Activated CD4-positive, alpha-beta memory T cell treated with anti-CD3 and anti-CD28 coated beads for 36 hours (primary cell): ENCODE measurements around the gene UGT2B15. TPM values are rescaled to one million over a fixed set of nuclear protein-coding genes. Genes with fewer than 3 reads are reported as not detected.
"Not testable (repeated sequence)": the region's sequence is repeated elsewhere in the genome, so short reads cannot be mapped to it uniquely, and the experiment has no call there.

ENCODE experiments used
- CTCF ChIA-PET: fragments of 350-600 bp; sonication (Branson Sonifier 250); formaldehyde crosslinking; loops from one replicate; lab custom pipeline; 2021; ENCODE audit warnings: antibody characterized with exemption, inconsistent platforms; lab: Charles Lee
- POLR2A ChIA-PET: fragments of 350-600 bp; sonication (Branson Sonifier 250); formaldehyde crosslinking; loops from one replicate; lab custom pipeline; 2021; ENCODE audit warnings: antibody characterized with exemption; lab: Charles Lee
- DNase-seq: peaks from one replicate; pipeline ENCODE4 v3.0.0-alpha.2; 2020
- H3K27ac Mint-ChIP-seq: one replicate; pipeline ENCODE4 v1.8.0; 2021; ENCODE audit warnings: mixed read lengths
- H3K27me3 Mint-ChIP-seq: one replicate; pipeline ENCODE4 v1.8.0; 2021; ENCODE audit warnings: mixed read lengths
- H3K36me3 Mint-ChIP-seq: one replicate; pipeline ENCODE4 v1.8.0; 2021; ENCODE audit warnings: mixed read lengths
- H3K4me1 Mint-ChIP-seq: one replicate; pipeline ENCODE4 v1.8.0; 2021; ENCODE audit warnings: low read depth, mixed read lengths
- H3K4me3 Mint-ChIP-seq: one replicate; pipeline ENCODE4 v1.8.0; 2021; ENCODE audit warnings: mild to moderate bottlenecking, mixed read lengths
- H3K9me3 Mint-ChIP-seq: one replicate; pipeline ENCODE4 v1.8.0; 2021; ENCODE audit warnings: mixed read lengths
- intact Hi-C: fragments of 100-400 bp; cut with micrococcal nuclease; formaldehyde crosslinking; loops from one replicate; pipeline ENCODE4 v1.15.1; 2023
- total RNA-seq, 2 experiments: library from RNA; stranded (reverse); gene quantifications; one replicate each; pipeline ENCODE4 v1.2.3, GENCODE V29; 2021

The UGT2B15 gene
- not detected for total RNA-seq

GRCh38 chr4:68670479-68670939 is at the start of gene UGT2B15:
TSS of gene UGT2B15 (minus strand) at chr4:68670652. CDS start at chr4:68670618, 34 bp downstream.
- POLR2A ChIA-PET, H3K27me3 Mint-ChIP-seq, CTCF ChIA-PET, H3K4me1 Mint-ChIP-seq, H3K36me3 Mint-ChIP-seq, H3K4me3 Mint-ChIP-seq, H3K9me3 Mint-ChIP-seq, intact Hi-C loops, DNase-seq, H3K27ac Mint-ChIP-seq: not testable (repeated sequence)

DNA sequence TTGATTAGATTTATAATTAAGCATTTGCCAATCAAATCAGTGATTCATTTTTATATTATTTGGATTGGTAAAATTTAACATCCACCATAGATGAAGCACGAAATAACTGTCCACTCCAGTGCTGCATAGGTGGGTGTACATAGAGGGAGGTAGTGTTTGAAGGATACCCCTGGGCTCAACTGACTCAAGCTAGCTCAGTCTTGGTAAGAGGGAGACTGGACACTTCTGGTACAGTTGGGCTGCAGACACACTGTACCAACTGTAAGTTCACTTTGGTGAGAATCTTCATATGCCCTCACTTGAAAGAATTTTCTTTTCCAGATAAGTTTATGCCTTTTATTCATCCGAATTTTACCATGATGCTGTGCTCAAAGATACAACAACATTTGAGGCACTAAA is 48.6 kb upstream of the UGT2B15 start:
- Mint-ChIP-seq H3K36me3 (no peaks in the 10 kb centered on the region), H3K9me3 (no peaks in the 10 kb centered on the region), H3K27me3 (no peaks in the 10 kb centered on the region), H3K4me3 (no peak overlapping the region), H3K27ac (no peak overlapping the region), H3K4me1 (no peaks in the 10 kb centered on the region)
- no peak for DNase-seq
- intact Hi-C loops: no loop called here
- ChIA-PET CTCF (no interaction called here), POLR2A (no interaction called here)

- ChIA-PET POLR2A (no interaction called here), CTCF (no interaction called here)
- Mint-ChIP-seq H3K4me1 (no peaks in the 10 kb centered on the region), H3K27me3 (no peaks in the 10 kb centered on the region), H3K4me3 (no peak overlapping the region), H3K36me3 (no peaks in the 10 kb centered on the region), H3K9me3 (no peaks in the 10 kb centered on the region), H3K27ac (no peak overlapping the region)
- DNase-seq: no peak
- intact Hi-C loops: no loop called here
These were observed 48.1 kb upstream of the UGT2B15 start for GRCh38 chr4:68718447-68719074.

DNA sequence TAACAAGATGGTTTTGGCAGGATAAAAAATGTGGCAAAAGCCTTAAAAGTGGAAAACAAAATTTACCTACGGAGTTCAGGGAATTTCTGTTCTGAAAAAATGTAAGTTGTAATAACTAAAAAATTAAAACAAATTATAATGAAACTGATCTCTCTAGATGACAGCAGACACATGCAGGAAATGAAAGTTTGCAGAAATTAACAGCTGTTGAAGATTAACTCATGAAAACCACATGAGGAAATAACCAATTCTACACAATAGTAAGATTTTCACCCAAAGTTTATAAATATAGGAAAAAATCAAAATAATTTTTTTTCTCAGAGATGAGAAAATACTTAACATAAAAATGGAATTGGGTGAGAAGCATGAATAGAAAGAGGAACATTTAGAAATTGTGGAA is 47.5 kb upstream of the UGT2B15 start:
- ChIA-PET CTCF (no interaction called here), POLR2A (no interaction called here)
- no peak overlapping the region for H3K4me3 Mint-ChIP-seq
- no peak overlapping the region for H3K27ac Mint-ChIP-seq
- DNase-seq: no peak
- H3K4me1 Mint-ChIP-seq: no peaks in the 10 kb centered on the region
- no peaks in the 10 kb centered on the region for H3K9me3 Mint-ChIP-seq
- intact Hi-C loops: no loop called here
- H3K36me3 Mint-ChIP-seq: no peaks in the 10 kb centered on the region
- no peaks in the 10 kb centered on the region for H3K27me3 Mint-ChIP-seq

GRCh38 chr4:68714400-68714799 is 43.9 kb upstream of the UGT2B15 start:
- ChIA-PET CTCF (no interaction called here), POLR2A (no interaction called here)
- H3K27me3 Mint-ChIP-seq: no peaks in the 10 kb centered on the region
- no peak overlapping the region for H3K4me3 Mint-ChIP-seq
- H3K27ac Mint-ChIP-seq: no peak overlapping the region
- intact Hi-C loops: no loop called here
- no peaks in the 10 kb centered on the region for H3K9me3 Mint-ChIP-seq
- H3K4me1 Mint-ChIP-seq: no peaks in the 10 kb centered on the region
- no peaks in the 10 kb centered on the region for H3K36me3 Mint-ChIP-seq
- DNase-seq: no peak

- Mint-ChIP-seq H3K4me1 (no peaks in the 10 kb centered on the region), H3K27ac (no peak overlapping the region), H3K9me3 (no peaks in the 10 kb centered on the region), H3K4me3 (no peak overlapping the region), H3K36me3 (no peaks in the 10 kb centered on the region), H3K27me3 (no peaks in the 10 kb centered on the region)
- ChIA-PET POLR2A (no interaction called here), CTCF (no interaction called here)
- intact Hi-C loops: no loop called here
- DNase-seq: no peak
These were observed 41.8 kb upstream of the UGT2B15 start for GRCh38 chr4:68712207-68712606.

DNA sequence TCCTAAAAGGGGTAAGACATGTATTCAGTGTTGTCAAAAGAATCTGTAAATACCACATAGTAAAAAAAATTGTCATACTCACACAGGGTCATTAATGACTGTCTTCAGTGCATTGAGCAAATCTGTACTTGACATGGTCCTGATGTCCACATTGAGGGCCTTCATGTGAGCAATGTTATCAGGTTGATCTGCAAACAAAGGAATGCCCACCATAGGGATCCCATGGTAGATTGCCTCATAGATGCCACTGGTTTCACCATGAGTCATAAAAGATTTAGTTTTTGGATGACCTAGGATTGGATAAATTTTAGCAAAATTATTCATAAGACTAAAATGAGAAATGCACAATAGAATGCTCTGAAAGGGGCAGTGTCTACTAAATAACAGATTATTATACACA is 38.1 kb upstream of the UGT2B15 start:
- Mint-ChIP-seq H3K4me1 (no peaks in the 10 kb centered on the region), H3K27me3 (no peaks in the 10 kb centered on the region), H3K27ac (no peak overlapping the region), H3K9me3 (peaks cover 2% of the 10 kb centered on the region), H3K36me3 (no peaks in the 10 kb centered on the region), H3K4me3 (no peak overlapping the region)
- POLR2A ChIA-PET: no interaction called here
- CTCF ChIA-PET: no interaction called here
- DNase-seq: no peak
- intact Hi-C loops: no loop called here

GRCh38 chr4:68703168-68703567 is 32.7 kb upstream of the UGT2B15 start:
- H3K27ac Mint-ChIP-seq, intact Hi-C loops, H3K4me1 Mint-ChIP-seq: not testable (repeated sequence)

GRCh38 chr4:68700152-68700551 is 29.7 kb upstream of the UGT2B15 start:
- intact Hi-C loops: no loop called here
- POLR2A ChIA-PET: no interaction called here
- no peak for DNase-seq
- Mint-ChIP-seq H3K4me1 (no peaks in the 10 kb centered on the region), H3K4me3 (no peak overlapping the region), H3K36me3 (no peaks in the 10 kb centered on the region), H3K27me3 (no peaks in the 10 kb centered on the region), H3K9me3 (no peaks in the 10 kb centered on the region), H3K27ac (no peak overlapping the region)
- CTCF ChIA-PET: no interaction called here

More at GRCh38 chr4:68703168-68703567, 32.7 kb upstream of the UGT2B15 start:
- H3K27me3 Mint-ChIP-seq, POLR2A ChIA-PET, CTCF ChIA-PET, H3K4me3 Mint-ChIP-seq, DNase-seq, H3K9me3 Mint-ChIP-seq, H3K36me3 Mint-ChIP-seq: not testable (repeated sequence)

- Mint-ChIP-seq H3K27ac (no peak overlapping the region), H3K4me3 (no peak overlapping the region), H3K27me3 (no peaks in the 10 kb centered on the region), H3K36me3 (no peaks in the 10 kb centered on the region), H3K9me3 (peaks cover 6% of the 10 kb centered on the region), H3K4me1 (no peaks in the 10 kb centered on the region)
- CTCF ChIA-PET: no interaction called here
- intact Hi-C loops: no loop called here
- DNase-seq: no peak
- POLR2A ChIA-PET: no interaction called here
These were observed 23.0 kb upstream of the UGT2B15 start for GRCh38 chr4:68693325-68694075.

DNA sequence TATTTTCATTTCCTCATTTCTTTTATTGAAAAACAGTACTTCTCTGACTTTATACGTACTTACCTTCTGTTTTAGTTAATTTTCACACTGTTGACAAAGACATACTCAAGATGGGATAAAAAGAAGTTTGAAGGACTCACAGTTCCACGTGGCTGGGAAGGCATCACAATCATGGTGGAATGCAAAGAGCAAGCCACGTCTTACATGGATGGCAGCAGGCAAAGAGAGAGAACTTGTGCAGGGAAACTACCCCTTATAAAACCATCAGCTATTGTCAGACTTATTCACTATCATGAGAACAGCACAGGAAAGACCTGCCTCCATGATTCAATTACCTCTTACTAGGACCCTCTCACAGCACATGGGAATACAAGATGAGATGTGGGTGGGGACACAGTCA is 20.7 kb upstream of the UGT2B15 start:
- Mint-ChIP-seq H3K27ac (no peak overlapping the region), H3K4me1 (no peaks in the 10 kb centered on the region), H3K9me3 (peaks cover 6% of the 10 kb centered on the region), H3K27me3 (no peaks in the 10 kb centered on the region), H3K36me3 (no peaks in the 10 kb centered on the region), H3K4me3 (no peak overlapping the region)
- intact Hi-C loops: no loop called here
- ChIA-PET POLR2A (no interaction called here), CTCF (no interaction called here)
- no peak for DNase-seq

- Mint-ChIP-seq H3K4me1 (no peaks in the 10 kb centered on the region), H3K9me3 (peaks cover 4% of the 10 kb centered on the region), H3K4me3 (no peak overlapping the region), H3K27me3 (peaks cover 4% of the 10 kb centered on the region), H3K27ac (no peak overlapping the region), H3K36me3 (no peaks in the 10 kb centered on the region)
- intact Hi-C loops: no loop called here
- no peak for DNase-seq
- ChIA-PET CTCF (no interaction called here), POLR2A (no interaction called here)
These were observed 12.6 kb upstream of the UGT2B15 start for GRCh38 chr4:68683034-68683433.

- H3K9me3 Mint-ChIP-seq, CTCF ChIA-PET: not testable (repeated sequence)
These were observed 10.8 kb upstream of the UGT2B15 start for GRCh38 chr4:68681298-68681697.

More at GRCh38 chr4:68681298-68681697, 10.8 kb upstream of the UGT2B15 start:
- H3K27me3 Mint-ChIP-seq, H3K36me3 Mint-ChIP-seq, DNase-seq, H3K27ac Mint-ChIP-seq, intact Hi-C loops, H3K4me3 Mint-ChIP-seq, H3K4me1 Mint-ChIP-seq, POLR2A ChIA-PET: not testable (repeated sequence)
